ENCODE data around the gene ACAN.
"Not testable (repeated sequence)": the region's sequence is repeated elsewhere in the genome, so short reads cannot be mapped to it uniquely, and the experiment has no call there.

Gene ACAN

GRCh38 chr15:88904624-88905327, 101.5 kb downstream of the ACAN start:
- FAIRE-seq, result no peak

DNA sequence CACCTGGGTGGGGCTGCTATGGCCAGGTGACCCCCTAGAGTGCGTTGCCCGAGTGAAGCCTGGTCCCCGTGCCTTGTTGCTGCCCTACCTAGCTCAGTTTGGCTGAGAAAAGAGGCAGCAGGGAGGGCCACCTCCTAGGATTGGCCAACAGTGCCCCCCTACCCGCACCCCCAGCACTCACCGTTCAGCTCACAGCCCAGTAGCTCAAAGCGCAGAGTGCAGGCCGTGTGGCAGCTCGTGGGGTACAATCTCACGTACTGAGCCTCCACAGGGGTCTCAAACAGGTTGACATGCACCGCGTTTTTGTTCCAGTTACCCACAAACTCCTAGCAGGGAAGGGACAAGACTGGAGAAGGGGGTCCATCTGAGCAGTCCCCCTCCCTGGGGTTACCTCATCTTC, 102.3 kb downstream of the ACAN start:
- FAIRE-seq, result no peak

DNA sequence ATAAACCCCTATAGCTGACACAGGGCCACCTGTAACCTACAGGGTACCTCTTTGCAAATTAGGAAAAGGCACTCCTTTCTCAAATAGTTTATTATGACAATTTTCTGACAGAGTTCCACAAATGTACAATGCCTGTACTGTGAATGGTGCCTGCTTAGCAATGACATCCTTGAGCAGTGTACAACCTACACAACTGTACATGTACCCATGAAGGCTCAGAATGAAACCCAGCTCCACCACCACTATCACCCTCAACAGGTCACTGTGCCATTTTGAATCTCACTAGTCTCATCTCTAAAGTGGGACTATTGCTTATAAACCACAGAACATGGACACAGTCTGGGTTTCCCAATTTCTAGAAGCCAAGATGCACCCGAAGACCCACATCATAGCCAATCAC, 102.9 kb downstream of the ACAN start:
- no peak for FAIRE-seq

DNA sequence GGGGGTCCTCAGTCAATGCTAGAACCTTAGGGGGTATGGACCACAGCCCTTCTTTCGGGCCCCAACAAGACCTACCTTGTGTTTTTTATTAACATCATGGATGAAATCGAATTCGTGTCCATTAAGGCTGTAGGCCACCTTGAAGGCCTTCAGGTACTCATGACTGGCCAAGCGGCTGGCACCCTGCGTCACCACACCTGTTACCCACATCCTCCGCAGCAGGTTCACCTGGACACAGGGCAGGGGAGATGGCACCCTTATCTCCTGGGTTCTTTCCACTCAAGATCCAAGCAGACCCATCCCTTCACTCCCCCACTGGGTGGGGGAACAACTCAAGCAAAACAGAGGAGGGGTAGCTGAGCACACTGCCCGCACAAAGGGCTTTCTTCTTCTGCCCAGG, 103.3 kb downstream of the ACAN start:
- no peak for FAIRE-seq

- no peak for FAIRE-seq
Measured at GRCh38 chr15:88907111-88907510, 103.9 kb downstream of the ACAN start.

DNA sequence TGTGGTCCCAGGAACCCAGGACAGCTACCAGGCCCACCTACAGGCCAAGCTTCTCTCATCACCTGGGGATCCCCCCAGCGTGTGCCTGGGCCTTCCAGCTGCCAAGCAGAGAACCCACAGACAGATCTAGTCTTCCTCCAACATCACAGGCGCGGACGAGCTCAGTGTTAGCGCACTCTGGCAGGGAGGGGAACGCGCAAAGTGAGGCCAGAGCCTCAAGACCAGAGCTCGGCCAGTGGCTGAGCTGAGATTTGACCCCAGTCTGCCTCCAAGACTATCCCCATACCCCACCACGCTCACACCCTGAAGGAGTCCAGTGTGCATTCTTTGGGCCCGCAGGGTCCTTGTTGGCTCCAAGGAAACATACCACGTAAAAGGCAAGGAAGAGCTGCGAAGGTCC, 104.9 kb downstream of the ACAN start:
- FAIRE-seq, result no peak

DNA sequence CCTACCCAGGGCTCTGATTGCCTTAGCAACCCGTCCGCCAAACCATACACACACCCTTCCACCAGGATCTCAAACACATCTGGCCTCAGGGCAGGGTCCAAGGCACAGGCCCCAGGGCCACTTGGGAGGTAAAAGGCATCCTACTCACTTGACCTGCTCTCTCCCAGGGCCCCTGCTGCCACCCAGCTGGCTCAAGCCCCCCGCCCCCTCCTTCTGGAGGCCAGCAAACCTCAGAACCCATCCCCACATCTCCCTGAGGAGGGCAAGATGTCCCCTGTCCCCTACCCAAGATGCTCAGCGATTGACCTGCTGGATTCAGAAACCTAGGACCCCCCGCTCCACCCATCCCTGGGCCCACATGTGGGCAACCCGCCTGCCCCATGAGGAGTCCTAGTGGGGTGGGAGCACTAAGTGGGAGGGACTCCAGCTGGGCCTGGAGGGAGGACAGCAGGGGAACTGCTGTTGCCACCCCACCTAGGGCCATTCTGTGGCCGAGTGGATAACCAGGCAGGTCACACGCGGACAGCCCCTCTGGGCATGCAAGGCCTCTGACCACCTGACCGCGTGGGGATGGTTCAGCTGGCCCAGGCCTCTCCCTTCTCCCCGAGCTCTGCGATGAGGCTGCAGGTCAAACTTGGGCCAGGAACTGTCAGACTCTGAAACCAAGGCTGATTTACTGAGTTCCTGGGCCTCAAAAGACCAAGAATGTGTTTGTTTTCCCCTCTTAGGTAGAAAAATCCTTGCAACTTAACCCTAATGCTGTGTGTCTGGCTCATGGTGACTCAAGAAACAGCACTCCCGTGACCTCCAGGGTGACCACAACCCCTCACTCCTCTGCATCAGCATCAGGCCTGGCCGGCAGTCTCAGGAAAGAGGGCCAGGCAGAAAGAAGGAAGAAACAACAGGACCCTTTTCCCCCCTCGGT, 105.7 kb downstream of the ACAN start:
- no peak for FAIRE-seq

DNA sequence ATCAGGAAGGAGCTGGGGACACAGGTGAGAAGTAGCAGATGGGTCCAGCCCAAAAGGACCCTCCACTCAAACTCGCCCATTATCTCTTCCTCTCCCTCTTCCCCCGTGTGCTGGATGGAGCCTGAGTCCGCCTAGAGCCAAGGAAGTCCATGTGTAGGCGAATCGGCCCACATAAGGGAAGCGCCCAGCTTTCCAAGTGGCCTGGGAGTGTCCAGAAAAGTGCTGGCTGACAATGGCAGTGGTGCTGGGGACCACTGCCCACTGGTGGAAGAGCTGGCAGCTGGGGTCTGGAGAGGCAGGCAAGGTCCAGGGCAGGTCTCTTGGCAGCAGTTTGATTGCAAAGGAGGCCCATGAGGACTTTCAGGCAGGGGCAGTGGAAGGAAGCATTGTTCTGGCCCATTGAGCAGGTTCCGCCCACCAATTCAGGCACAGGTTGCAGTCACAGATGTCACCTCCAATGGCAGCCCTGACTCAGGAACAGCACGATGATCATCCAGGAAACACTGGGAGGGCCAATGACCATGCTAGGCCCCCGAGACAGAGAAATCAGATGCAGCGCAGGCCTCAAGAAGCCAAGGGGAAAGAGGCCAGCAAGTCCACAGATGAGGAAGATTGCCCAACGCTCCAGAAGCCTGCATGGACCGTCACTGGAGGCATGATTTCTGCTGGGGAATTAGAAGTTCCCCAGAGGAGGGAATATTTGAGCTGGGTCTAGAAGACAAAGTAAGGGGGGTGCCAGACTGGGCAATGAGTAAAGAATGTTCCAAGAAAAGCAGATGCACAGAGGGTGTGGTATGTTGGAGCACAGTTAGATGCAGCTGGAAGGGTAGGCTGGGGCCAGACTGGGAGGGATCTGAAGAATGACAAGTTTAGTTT, 107.0 kb downstream of the ACAN start:
- FAIRE-seq, result no peak

- FAIRE-seq, result no peak
Measured at GRCh38 chr15:88911766-88912118, 108.5 kb downstream of the ACAN start.

DNA sequence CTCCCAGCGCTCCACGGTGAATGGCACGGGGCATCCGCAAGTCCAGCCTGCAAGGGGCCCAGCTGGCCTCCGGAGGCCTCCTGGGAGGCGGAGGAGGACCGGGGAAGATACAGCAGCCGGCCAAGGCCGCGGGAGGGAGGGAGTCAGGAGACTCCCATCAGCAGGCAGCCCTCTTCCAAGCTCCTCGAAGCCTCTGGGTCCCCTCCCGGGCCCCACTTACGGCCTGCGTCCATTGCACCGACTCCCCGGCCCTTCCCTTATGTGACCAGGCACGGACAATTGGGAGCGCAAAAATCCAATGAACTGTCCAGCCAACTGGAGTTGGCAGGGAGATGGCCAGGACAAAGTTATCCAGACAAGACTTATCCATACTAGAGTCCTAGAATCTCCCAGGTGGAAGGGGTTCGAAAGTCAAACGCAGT, 109.3 kb downstream of the ACAN start:
- FAIRE-seq, result no peak

DNA sequence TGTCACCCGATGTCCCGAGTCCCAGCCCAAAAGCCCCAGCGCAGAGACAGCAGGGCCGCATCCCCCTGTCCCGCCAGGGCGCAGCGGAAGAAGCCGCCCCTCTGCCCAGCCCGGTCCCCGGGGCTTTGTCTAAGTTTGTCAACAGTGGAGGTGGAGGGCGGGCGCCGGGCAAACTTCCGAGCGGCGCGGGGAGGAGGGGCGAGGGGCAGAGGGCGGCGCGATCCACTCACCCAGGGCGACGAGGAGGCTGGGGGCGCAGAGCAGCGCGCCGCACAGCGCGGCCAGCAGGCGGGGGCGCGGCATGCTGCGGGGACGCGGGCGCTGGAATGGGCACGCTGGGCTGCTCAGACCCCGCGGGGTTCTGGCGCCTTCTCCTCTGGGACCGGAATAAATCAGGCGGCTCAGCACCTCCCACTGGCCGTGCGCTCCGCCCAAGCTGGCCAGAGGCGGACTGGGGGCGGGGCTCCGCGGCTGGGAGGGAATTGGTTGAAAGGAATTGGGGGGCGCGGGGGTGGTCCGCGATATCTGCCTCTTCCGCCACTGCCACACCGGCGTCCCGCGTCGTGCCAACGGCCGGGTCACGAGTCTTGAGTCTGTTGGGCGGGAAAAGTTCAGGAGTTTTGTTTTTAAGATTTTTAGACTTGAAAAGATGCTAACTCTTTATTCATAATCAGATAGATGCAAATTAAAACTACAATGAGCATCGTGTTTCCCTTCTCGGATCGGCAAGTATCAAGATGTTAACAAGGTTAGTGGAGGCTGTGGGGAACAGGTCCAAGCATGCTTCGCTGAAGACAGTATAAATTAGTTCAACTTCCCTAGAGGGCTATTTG, 110.0 kb downstream of the ACAN start, which contains the start of gene MFGE8:
Gene MFGE8 (minus strand): TSS at position 363 of the 833 bp plus-strand sequence. CDS start 60 bp downstream, at position 303.
- FAIRE-seq, result no peak

- FAIRE-seq, result no peak
Measured at GRCh38 chr15:88913850-88914169, 110.6 kb downstream of the ACAN start.

DNA sequence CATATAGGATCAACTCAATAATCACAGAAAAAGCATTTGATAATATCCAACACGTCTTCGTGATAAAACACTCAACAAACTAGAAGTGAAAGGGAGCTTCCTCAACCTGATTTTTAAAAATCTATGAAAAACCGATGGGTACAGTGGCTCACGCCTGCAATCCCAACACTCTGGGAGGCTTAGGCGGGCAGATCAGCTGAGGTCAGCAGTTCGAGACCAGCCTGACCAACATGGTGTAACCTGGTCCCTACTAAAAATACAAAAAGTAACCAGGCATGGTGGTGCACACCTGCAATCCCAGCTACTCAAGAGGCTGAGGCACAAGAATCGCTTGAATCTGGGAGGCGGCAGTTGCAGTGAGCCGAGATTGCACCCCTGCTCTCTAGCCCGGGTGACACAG, 112.1 kb downstream of the ACAN start:
- FAIRE-seq, result no peak

GRCh38 chr15:88917760-88918159, 114.5 kb downstream of the ACAN start:
- FAIRE-seq, result no peak

DNA sequence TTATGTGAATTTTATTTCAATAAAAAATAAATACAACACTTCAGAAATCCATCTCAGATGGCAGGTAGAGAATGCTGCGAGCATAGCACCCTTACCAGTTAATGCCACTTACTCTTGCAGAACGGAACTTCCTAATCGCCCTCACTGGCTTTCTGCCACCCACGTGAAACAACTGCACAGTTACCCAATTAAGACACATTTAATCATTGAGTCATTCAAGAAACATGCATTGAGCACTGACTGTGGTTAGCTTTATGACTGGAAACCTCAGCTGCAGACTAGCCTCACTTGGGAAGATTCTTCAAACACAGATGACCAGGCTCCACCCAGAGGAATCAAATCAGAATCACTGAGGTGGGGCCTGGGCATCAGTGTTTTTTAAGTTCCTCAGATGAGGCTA, 115.5 kb downstream of the ACAN start:
- FAIRE-seq, result no peak

GRCh38 chr15:88920186-88920891, 117.1 kb downstream of the ACAN start:
- FAIRE-seq, result no peak

DNA sequence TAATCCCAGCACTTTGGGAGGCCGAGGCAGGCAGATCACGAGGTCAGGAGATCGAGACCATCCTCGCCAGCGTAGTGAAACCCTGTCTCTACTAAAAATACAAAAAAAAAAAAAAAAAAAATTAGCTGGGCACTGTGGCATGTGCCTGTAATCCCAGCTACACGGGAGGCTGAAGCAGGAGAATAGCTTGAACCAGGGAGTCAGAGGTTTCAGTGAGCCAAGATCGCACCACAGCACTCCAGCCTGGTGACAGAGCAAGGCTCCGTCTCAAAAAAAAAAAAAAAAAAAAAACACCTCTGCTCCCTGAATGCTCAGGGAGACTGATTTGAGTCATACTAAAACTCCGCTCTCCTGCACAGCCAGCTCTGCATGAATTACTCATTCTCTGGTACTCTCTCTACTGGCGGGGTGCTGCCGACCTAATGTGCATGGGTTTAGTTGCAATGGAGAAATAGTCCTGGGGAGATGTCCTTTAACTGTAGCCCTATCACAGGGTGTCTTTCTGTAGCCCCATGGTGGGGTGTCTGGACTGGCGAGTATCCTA, 117.7 kb downstream of the ACAN start:
- FAIRE-seq, result not testable (repeated sequence)
